ENCODE data around the gene RANBP9. TPM values are rescaled to one million over a fixed set of nuclear protein-coding genes. Genes with fewer than 3 reads are reported as not detected.

Gene RANBP9
- total and polyA plus RNA-seq, 2 of the 13 experiments (the other 11 are each of a cell fraction or from before 2014, with no cell fraction given), result 26.6 to 30.6 TPM

DNA sequence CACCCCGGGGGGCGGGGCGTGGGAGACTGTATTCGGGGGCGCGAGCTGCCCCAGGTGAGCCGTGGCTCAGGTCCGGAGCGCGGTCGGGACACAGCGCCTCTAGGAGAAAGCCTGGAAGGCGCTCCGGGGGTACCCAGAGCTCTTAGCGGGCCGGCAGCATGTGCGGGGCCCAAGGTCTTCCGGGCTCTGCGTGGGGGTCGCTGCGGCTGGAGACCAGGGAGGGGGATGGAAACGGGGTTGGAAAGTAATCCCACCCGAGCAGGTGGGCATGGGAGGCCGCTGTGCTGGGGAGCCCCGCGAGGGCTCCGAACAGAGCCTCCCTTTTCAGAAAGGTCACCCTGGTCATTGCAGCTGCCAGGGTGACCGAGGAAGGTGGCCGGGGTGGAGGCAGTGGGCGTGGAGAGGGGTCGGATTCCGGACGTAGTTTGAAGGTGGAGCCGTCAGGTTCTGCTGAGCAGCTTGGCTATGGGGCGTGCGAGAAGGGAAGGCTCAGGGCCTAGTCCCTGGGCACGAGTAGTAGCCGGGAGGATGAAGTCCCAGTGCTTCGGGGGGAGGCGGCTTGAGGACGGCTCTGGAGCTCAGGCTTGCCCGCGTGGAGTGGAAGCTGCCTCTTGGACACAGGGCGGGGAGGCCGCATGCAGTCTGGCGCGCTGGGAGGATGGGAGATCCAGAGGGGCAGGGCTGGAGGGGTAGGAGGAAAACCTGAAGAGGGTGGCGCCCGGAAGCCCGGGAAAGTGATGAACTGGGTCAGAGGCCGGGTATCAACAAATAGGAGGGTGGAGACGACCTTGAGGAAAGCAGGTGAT is 136.9 kb downstream of the RANBP9 start, which contains the start of gene SIRT5 (continued):
- TF ChIP-seq ZNF446 (CRISPR knock-in tag; IDR thresholded peaks at IDR 0.05) (peak; percentile 64; the same call in 1 of the 2 replicates), ZKSCAN1 (IDR thresholded peaks at IDR 0.05; ENCODE audit: low read length) (0 out of 2 replicates have a peak, but pooled peaks have one; percentile 24), NCOA1 (CRISPR knock-in tag; IDR thresholded peaks at IDR 0.05) (no peak), KLF6 (CRISPR knock-in tag; IDR thresholded peaks at IDR 0.05) (peak; percentile 97), CEBPG (CRISPR knock-in tag; IDR thresholded peaks at IDR 0.05) (peak; percentile 16; the same call in 1 of the 2 replicates), ZNF615 (CRISPR knock-in tag; IDR thresholded peaks at IDR 0.05; ENCODE audit: borderline replicate concordance) (no peak), HOXA9 (CRISPR knock-in tag; IDR thresholded peaks at IDR 0.05; ENCODE audit: borderline replicate concordance) (peak; percentile 37; the same call in 1 of the 2 replicates), SMAD9 (CRISPR knock-in tag; IDR thresholded peaks at IDR 0.05) (no peak), ARNTL (CRISPR knock-in tag; IDR thresholded peaks at IDR 0.05) (peak; percentile 65), U2AF1 (optimal IDR thresholded peaks at IDR 0.05; ENCODE audit: low read depth, low read length) (peak; percentile 72), ZNF224 (CRISPR knock-in tag; IDR thresholded peaks at IDR 0.05) (no peak; the same call in 1 of the 2 replicates), NFE2L2 (IDR thresholded peaks at IDR 0.05; ENCODE audit: low read length) (no peak), HMG20A (CRISPR knock-in tag; IDR thresholded peaks at IDR 0.05; ENCODE audit: borderline replicate concordance) (no peak; the same call in 1 of the 2 replicates), MEIS1 (CRISPR knock-in tag; IDR thresholded peaks at IDR 0.05; ENCODE audit: borderline replicate concordance) (peak; percentile 54; the same call in 1 of the 2 replicates), ZNF678 (CRISPR knock-in tag; IDR thresholded peaks at IDR 0.05) (peak; percentile 83; the same call in 1 of the 2 replicates), ZNF451 (CRISPR knock-in tag; IDR thresholded peaks at IDR 0.05) (peak; percentile 97), SMC3 (IDR thresholded peaks at IDR 0.05; ENCODE audit: low read length) (no peak), ZNF441 (CRISPR knock-in tag; IDR thresholded peaks at IDR 0.05; ENCODE audit: borderline replicate concordance) (peak; percentile 37; the same call in 1 of the 2 replicates), ZNF282 (IDR thresholded peaks at IDR 0.05; ENCODE audit: partially characterized antibody) (no peak), ZNF644 (CRISPR knock-in tag; IDR thresholded peaks at IDR 0.05; ENCODE audit: low read depth) (peak; percentile 47)
- TF ChIP-seq, protein P1, sequence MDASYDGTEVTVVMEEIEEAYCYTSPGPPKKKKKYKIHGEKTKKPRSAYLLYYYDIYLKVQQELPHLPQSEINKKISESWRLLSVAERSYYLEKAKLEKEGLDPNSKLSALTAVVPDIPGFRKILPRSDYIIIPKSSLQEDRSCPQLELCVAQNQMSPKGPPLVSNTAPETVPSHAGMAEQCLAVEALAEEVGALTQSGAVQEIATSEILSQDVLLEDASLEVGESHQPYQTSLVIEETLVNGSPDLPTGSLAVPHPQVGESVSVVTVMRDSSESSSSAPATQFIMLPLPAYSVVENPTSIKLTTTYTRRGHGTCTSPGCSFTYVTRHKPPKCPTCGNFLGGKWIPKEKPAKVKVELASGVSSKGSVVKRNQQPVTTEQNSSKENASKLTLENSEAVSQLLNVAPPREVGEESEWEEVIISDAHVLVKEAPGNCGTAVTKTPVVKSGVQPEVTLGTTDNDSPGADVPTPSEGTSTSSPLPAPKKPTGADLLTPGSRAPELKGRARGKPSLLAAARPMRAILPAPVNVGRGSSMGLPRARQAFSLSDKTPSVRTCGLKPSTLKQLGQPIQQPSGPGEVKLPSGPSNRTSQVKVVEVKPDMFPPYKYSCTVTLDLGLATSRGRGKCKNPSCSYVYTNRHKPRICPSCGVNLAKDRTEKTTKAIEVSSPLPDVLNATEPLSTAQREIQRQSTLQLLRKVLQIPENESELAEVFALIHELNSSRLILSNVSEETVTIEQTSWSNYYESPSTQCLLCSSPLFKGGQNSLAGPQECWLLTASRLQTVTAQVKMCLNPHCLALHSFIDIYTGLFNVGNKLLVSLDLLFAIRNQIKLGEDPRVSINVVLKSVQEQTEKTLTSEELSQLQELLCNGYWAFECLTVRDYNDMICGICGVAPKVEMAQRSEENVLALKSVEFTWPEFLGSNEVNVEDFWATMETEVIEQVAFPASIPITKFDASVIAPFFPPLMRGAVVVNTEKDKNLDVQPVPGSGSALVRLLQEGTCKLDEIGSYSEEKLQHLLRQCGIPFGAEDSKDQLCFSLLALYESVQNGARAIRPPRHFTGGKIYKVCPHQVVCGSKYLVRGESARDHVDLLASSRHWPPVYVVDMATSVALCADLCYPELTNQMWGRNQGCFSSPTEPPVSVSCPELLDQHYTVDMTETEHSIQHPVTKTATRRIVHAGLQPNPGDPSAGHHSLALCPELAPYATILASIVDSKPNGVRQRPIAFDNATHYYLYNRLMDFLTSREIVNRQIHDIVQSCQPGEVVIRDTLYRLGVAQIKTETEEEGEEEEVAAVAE (CRISPR knock-in tag; IDR thresholded peaks at IDR 0.05; ENCODE audit: borderline replicate concordance), result peak; percentile 68
- TF ChIP-seq, protein P2, sequence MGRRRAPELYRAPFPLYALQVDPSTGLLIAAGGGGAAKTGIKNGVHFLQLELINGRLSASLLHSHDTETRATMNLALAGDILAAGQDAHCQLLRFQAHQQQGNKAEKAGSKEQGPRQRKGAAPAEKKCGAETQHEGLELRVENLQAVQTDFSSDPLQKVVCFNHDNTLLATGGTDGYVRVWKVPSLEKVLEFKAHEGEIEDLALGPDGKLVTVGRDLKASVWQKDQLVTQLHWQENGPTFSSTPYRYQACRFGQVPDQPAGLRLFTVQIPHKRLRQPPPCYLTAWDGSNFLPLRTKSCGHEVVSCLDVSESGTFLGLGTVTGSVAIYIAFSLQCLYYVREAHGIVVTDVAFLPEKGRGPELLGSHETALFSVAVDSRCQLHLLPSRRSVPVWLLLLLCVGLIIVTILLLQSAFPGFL (CRISPR knock-in tag; IDR thresholded peaks at IDR 0.05), result no peak
- TF ChIP-seq, protein P3, sequence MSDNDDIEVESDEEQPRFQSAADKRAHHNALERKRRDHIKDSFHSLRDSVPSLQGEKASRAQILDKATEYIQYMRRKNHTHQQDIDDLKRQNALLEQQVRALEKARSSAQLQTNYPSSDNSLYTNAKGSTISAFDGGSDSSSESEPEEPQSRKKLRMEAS (IDR thresholded peaks at IDR 0.05), result peak; percentile 82
- TF ChIP-seq, protein P4, sequence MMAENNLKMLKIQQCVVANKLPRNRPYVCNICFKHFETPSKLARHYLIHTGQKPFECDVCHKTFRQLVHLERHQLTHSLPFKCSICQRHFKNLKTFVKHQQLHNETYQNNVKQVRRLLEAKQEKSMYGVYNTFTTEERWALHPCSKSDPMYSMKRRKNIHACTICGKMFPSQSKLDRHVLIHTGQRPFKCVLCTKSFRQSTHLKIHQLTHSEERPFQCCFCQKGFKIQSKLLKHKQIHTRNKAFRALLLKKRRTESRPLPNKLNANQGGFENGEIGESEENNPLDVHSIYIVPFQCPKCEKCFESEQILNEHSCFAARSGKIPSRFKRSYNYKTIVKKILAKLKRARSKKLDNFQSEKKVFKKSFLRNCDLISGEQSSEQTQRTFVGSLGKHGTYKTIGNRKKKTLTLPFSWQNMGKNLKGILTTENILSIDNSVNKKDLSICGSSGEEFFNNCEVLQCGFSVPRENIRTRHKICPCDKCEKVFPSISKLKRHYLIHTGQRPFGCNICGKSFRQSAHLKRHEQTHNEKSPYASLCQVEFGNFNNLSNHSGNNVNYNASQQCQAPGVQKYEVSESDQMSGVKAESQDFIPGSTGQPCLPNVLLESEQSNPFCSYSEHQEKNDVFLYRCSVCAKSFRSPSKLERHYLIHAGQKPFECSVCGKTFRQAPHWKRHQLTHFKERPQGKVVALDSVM (CRISPR knock-in tag; IDR thresholded peaks at IDR 0.05), result 0 out of 2 replicates have a peak, but pooled peaks have one; percentile 39
